Right atrium auricular region (tissue), 2 donors: ENCODE data around the gene DOCK9. TPM values are rescaled to one million over a fixed set of nuclear protein-coding genes. Genes with fewer than 3 reads are reported as not detected.

ENCODE experiments used
- DNase-seq: peaks from one replicate; pipeline ENCODE4 v3.0.0-alpha.2; 2019; ENCODE audit warnings: low spot score
- H3K27ac ChIP-seq, 2 donors: fragments of 200-600 bp; sonication (generic); 1 replicate in 1 of 2; 2 replicates in 1 of 2; pipeline ENCODE4 v1.5.1; 2016 to 2019
- H3K27me3 ChIP-seq, 2 donors: fragments of 200-600 bp; sonication (generic); one replicate each; pipeline versions ENCODE4 v1.5.1 to v1.6.0; 2017 to 2019
- H3K36me3 ChIP-seq: fragments of 200-600 bp; sonication (generic); one replicate; pipeline ENCODE4 v1.5.1; 2016
- H3K4me1 ChIP-seq, 2 donors: fragments of 200-600 bp; sonication (generic); one replicate each; pipeline versions ENCODE4 v1.5.1 to v1.6.0; 2017 to 2019
- H3K4me3 ChIP-seq, 2 donors: fragments of 200-600 bp; sonication (generic); 1 replicate in 1 of 2; 2 replicates in 1 of 2; pipeline ENCODE4 v1.5.1; 2017 to 2019; ENCODE audit warnings: mild to moderate bottlenecking in 1 of 2, moderate library complexity in 1 of 2
- H3K9me3 ChIP-seq, 2 donors: fragments of 200-600 bp; sonication (generic); one replicate each; pipeline ENCODE4 v1.5.1; 2019
- total RNA-seq, 2 donors: library from RNA; depleted of rRNA; stranded (reverse); fragments of >200 nt; gene quantifications; one replicate each; pipeline ENCODE4 v1.1.0, GENCODE V29; 2016
- TF ChIP-seq, protein P1 (sequence below), 2 donors: fragments of 200-600 bp; sonication (generic); IDR thresholded peaks; one replicate each; pipeline ENCODE4 v1.5.1; 2019; ENCODE audit warnings: antibody characterized with exemption in 2 of 2

Gene DOCK9
- total RNA-seq, 2 donors from 2014 or later, result 79.6 to 80.5 TPM

DNA sequence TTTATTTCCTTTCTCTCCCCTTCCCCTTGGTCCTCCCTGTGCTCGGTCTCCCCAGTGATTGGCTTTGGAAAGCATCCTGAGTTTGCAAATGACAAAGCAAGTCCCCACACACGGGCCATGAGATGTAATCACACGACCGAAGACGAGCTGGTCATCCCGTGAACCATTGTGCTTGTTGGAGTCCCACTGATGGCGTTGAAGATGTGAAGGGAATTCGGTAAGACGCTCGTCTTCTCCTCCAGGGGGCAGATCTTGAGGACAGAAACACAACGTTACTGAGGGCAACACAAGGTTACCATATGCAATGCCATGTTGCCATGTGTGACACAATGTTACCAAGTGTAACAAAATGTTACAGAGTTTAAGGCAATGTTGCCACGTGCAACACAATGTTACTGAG, 183.4 kb downstream of the DOCK9 start:
- Histone ChIP-seq H3K27me3 (no peaks in the 10 kb centered on the region), H3K27ac (no peak overlapping the region), H3K36me3 (peaks cover 46% of the 10 kb centered on the region), H3K9me3 (no peaks in the 10 kb centered on the region), H3K4me3 (no peak overlapping the region), H3K4me1 (no peaks in the 10 kb centered on the region)
- TF ChIP-seq, protein P1, sequence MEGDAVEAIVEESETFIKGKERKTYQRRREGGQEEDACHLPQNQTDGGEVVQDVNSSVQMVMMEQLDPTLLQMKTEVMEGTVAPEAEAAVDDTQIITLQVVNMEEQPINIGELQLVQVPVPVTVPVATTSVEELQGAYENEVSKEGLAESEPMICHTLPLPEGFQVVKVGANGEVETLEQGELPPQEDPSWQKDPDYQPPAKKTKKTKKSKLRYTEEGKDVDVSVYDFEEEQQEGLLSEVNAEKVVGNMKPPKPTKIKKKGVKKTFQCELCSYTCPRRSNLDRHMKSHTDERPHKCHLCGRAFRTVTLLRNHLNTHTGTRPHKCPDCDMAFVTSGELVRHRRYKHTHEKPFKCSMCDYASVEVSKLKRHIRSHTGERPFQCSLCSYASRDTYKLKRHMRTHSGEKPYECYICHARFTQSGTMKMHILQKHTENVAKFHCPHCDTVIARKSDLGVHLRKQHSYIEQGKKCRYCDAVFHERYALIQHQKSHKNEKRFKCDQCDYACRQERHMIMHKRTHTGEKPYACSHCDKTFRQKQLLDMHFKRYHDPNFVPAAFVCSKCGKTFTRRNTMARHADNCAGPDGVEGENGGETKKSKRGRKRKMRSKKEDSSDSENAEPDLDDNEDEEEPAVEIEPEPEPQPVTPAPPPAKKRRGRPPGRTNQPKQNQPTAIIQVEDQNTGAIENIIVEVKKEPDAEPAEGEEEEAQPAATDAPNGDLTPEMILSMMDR (IDR thresholded peaks at IDR 0.05), result no peak
- peak; percentile 44 for DNase-seq

DNA sequence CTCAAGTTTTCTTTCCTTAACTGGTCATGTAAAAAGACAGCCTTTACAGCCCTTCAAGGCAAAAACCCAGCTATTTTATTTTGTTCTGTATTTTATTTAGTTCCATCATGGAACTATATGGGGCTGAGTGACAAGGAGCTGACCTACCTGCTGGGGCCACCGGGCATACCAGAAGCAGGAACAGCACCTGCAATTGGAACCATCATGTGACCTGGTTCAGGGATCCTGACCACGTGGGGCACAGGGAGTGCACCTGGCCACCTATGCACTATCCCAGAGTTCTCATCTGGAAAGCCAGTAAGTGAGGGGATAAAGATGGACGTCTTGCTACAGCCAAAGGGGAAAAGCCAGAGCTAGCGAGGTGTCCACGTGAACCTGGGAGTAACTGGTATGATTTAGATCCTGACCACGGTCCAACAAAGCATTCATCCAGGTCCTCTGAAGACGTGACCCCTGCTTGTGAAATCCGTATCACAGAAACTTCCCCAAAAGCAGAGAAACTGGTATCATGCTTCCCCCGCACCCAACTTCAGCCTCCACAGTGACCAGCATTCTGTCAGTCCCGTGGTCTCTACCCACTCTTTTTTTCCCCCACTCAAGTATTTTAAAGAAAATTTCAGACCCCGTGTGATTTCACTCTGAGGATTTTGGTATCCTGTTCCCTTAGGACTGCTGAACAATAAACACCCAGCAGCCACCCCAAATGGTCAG, 184.9 kb downstream of the DOCK9 start:
- peaks cover 34% of the 10 kb centered on the region for H3K36me3 ChIP-seq

DNA sequence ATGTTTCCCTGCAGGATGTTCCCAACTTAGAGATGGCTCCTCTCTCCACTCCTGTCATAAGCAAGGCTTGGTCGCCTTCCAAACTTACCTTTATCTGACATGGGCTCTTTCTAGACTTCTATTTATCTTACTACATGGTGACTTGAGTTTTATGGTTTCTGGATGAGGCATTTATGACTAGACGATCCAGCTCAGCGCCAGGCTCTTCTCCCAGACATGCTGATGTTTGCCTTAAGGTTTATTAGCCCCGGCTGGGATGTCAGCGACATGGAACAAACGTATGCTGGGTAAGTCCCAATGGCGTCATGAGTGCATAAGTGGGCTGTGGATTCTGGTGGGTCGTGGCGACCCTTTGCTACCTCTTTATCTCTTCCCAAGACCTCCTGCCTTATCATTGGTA, 185.5 kb downstream of the DOCK9 start:
- Histone ChIP-seq H3K4me3 (no peak overlapping the region), H3K27ac (no peak overlapping the region), H3K27me3 (no peaks in the 10 kb centered on the region), H3K36me3 (peaks cover 32% of the 10 kb centered on the region), H3K4me1 (no peaks in the 10 kb centered on the region), H3K9me3 (no peaks in the 10 kb centered on the region)
- TF ChIP-seq, protein P1 (IDR thresholded peaks at IDR 0.05), result no peak
- DNase-seq, result no peak

More for the DNA sequence above, 184.9 kb downstream of the DOCK9 start:
- TF ChIP-seq, protein P1 (IDR thresholded peaks at IDR 0.05), result no peak
- Histone ChIP-seq H3K27ac (no peak overlapping the region), H3K4me1 (no peaks in the 10 kb centered on the region), H3K9me3 (no peaks in the 10 kb centered on the region), H3K27me3 (no peaks in the 10 kb centered on the region), H3K4me3 (no peak overlapping the region)
- DNase-seq, result peak; percentile 26

DNA sequence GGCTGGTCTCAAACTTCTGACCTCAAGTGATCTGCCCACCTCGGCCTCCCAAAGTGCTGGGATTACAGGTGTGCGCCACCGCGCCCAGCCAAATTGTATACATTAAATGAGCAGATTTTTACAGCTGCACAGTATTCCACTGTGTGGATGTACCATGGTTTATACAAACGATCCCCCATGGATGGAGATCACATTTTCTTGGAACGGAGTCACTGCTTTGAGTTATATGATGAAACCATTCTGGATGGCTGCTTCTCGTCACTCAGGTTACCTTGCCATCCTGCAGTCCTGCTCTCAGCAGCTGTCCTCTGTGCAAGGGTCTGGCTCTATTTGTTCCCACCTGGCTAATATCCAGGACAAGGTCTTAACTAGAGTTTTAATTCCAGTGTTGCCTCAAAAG, 186.3 kb downstream of the DOCK9 start:
- H3K27ac ChIP-seq, result no peak overlapping the region
- peaks cover 26% of the 10 kb centered on the region for H3K36me3 ChIP-seq
- H3K4me1 ChIP-seq, result no peaks in the 10 kb centered on the region
- H3K9me3 ChIP-seq, result no peaks in the 10 kb centered on the region
- no peak for DNase-seq
- no peaks in the 10 kb centered on the region for H3K27me3 ChIP-seq
- H3K4me3 ChIP-seq, result no peak overlapping the region
- TF ChIP-seq, protein P1 (IDR thresholded peaks at IDR 0.05), result no peak

DNA sequence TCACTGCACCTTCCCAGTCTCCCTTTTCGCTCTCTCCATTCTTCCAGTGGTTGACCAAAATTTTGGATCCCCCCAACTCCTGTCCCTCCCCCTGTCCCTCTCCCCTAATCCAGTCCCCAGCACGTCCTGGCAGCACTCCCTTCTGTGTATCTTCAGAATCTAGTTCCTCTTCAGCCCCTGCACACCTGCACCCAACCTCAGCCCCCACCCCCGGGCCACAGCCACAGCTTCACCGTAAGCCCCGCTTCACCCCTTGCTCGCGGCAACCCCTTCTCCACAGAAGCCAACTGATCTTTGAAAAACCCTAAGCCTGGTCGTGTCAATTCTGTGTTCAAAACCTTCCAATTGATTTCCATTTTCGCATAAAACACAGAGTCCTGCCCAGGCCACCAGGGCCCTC, 189.9 kb downstream of the DOCK9 start:
- no peak overlapping the region for H3K4me3 ChIP-seq
- H3K9me3 ChIP-seq, result no peaks in the 10 kb centered on the region
- TF ChIP-seq, protein P1 (IDR thresholded peaks at IDR 0.05), result no peak
- DNase-seq, result no peak
- H3K36me3 ChIP-seq, result no peaks in the 10 kb centered on the region
- H3K27me3 ChIP-seq, result no peaks in the 10 kb centered on the region
- H3K27ac ChIP-seq, result no peak overlapping the region
- no peaks in the 10 kb centered on the region for H3K4me1 ChIP-seq

DNA sequence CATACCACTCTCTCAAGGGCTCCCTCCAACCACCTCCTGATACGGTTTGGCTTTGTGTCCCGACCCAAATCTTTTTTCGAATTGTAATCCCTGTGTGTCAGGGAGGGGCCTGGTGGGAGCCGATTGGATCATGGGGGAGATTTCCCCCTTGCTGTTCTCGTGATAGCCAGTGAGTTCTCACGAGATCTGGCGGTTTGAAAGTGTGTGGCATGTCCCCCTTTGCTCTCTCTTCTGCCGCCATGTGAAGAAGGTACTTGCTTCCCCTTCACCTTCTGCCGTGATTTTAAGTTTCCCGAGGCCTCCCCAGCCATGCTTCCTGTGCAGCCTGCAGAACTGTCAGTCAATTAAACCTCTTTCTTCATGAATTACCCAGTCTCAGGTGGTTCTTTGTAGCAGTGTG, 190.7 kb downstream of the DOCK9 start:
- DNase-seq, result no peak
- TF ChIP-seq, protein P1 (IDR thresholded peaks at IDR 0.05), result no peak
- Histone ChIP-seq H3K9me3 (no peaks in the 10 kb centered on the region), H3K4me1 (no peaks in the 10 kb centered on the region), H3K4me3 (no peak overlapping the region), H3K27me3 (no peaks in the 10 kb centered on the region), H3K36me3 (no peaks in the 10 kb centered on the region), H3K27ac (no peak overlapping the region)
